HG03039 (cell line): Measurements from ENCODE around the gene ZNF318.
A peak's percentile ranks its signal among the peaks of the same experiment; 100 is the strongest.
"Not testable (repeated sequence)": the region's sequence is repeated elsewhere in the genome, so short reads cannot be mapped to it uniquely, and the experiment has no call there.

Experiments used
- ATAC-seq: cut with Tn5 transposase; IDR thresholded peaks from one replicate; pipeline ENCODE4 v1.9.1; 2021; ENCODE audit warnings: mild to moderate bottlenecking, moderate library complexity; ENCODE audit not compliant: unreplicated experiment

ZNF318 gene, protein sequence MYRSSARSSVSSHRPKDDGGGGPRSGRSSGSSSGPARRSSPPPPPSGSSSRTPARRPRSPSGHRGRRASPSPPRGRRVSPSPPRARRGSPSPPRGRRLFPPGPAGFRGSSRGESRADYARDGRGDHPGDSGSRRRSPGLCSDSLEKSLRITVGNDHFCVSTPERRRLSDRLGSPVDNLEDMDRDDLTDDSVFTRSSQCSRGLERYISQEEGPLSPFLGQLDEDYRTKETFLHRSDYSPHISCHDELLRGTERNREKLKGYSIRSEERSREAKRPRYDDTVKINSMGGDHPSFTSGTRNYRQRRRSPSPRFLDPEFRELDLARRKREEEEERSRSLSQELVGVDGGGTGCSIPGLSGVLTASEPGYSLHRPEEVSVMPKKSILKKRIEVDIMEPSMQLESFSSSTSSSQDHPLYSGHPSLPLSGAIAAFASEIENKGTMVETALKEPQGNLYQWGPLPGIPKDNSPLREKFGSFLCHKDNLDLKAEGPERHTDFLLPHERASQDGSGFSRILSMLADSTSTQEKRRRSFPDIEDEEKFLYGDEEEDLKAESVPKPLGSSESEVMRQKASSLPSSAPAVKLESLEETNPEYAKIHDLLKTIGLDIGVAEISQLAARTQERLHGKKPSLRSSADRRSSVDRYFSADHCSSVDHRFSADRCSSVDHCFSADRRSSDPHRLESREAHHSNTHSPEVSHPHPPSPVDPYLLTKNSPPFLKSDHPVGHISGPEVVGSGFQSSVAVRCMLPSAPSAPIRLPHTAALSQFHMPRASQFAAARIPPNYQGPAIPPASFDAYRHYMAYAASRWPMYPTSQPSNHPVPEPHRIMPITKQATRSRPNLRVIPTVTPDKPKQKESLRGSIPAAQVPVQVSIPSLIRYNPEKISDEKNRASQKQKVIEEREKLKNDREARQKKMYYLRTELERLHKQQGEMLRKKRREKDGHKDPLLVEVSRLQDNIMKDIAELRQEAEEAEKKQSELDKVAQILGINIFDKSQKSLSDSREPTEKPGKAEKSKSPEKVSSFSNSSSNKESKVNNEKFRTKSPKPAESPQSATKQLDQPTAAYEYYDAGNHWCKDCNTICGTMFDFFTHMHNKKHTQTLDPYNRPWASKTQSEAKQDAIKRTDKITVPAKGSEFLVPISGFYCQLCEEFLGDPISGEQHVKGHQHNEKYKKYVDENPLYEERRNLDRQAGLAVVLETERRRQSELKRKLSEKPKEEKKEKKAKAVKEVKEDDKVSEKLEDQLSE (N-terminal part only)

DNA sequence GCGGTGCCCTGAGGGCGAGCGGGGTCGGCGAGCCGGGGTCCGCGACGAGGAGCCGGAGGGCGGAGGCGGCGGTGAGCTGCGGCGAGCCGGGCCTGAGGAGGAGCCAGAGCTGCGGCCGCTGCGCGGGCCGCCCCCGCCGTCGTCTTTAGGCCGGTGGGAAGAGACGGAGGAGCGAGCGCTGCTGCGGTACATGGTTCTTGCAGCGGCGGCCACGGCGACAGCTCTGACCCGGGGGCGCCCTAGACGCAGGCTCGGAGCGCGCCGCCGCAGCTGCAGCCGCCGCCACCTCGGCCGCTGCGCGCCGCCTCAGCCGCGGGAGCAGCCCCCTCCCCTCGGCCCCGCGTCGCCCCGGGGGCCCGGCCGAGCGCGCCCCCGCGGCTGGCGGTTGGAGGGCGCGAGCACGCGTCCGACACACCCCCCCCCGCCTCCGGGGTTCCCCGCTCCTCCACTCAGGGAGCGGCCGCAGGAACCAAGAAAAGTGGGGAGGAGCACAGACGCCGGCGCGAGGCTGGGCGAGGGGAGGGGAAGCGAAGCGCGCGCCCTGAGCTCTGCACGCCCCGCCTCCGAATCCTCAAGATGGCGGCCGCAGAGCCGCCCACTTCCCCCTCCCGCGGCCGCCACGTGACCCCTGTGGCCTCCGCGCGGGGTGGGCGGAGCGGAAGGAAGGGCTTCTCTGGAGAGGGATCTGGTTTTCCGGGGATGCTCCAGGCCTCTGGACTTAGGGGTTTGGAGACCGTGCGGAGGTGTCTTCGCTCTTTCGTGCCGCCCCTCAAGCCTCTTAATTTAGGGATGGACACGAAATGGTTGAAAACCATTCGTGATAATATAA, at the start of gene ZNF318:
ZNF318 (minus strand) TSS at position 474 of the 829 bp plus-strand sequence; CDS start at position 192, 282 bp downstream.
- ATAC-seq = peak; percentile 79

DNA sequence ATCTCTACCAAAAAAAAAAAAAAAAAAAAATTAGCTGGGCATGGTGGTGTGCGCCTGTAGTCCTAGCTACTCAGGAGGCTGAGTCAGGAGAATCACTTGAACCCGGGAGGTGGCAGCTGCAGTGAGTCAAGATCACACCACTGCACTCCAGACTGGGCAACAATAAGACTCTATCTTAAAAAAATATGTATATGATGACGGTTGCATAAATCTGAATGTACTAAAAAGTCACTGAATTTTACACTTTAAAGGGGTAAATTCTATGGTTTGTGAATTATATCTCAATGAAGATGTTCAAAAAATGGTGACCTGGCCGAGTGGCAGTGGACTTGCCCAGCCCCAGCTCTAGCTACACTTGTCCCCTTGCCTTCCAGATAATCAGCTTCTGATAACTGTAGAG, 47.5 kb upstream of the ZNF318 start:
- no peak for ATAC-seq

DNA sequence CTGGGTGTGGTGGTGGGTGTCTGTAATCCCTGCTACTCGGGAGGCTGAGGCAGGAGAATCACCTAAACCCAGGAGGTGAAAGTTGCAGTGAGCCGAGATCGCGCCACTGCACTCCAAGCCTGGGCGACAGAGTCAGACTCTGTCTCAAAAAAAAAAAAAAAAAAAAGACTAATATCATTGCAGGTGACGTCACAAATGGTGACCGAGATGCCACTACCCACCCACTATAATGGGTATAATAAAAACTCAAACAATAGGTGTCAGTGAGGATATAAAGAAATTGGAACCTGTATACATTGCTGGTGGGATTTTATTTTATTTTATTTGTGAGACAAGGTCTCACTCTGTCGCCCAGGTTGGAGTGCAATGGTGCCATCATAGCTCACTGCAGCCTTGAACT, 45.8 kb upstream of the ZNF318 start:
- not testable (repeated sequence) for ATAC-seq

DNA sequence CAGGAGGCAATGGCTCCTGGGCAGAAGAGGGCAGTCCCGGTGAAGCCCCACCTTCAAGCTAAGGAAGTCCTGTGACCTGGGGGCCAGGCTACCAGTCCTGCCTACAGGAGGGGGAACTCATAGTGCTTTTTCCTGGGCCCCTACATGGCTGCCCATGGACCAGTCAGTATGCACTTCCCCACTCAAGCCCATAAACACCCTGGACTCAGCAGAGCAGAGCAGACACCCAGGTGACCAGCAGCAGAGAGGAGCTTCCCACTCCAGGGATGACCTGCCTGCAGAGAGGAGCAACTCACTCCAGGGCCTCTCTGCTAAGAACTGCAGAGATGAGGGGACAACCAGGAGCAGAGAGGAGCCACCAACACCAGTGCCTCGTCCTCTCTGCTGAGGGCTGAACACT, 43.6 kb upstream of the ZNF318 start:
- ATAC-seq = no peak

DNA sequence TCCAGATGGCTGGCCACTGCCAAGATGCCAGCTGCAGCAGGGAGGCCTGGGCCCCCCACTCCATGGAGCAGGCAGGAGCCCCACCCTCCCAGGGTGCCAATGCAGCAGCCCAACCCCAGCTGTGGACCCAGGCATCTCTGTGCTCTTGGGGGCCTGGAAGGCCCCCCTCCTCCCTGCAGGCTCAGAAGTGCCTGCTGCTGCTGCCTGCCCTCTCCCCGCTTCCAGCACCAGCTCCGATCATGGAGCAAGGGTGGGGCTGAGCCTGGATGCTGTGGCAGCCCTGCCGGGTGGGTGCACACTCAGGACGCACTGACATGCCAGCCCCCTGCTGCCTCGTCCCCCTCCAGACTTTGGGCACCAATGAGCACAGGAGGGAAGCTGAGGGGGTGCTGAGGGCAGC, 43.1 kb upstream of the ZNF318 start:
- ATAC-seq = no peak

DNA sequence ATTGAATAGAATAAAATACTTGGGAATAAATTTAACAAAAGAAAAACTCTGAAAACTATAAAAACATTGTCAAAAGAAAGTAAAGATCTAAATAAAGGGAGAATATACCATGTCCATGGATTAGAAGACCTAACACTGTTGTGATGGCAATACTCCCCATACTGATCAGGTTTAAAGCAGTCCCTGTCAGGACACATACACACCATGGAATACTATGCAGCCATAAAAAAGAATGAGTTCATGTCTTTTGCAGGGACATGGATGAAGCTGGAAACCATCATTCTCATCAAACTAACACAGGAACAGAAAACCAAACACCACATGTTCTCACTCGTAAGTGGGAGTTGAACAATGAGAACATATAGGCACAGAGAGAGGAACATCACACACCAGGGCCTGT, 41.3 kb upstream of the ZNF318 start:
- not testable (repeated sequence) for ATAC-seq

DNA sequence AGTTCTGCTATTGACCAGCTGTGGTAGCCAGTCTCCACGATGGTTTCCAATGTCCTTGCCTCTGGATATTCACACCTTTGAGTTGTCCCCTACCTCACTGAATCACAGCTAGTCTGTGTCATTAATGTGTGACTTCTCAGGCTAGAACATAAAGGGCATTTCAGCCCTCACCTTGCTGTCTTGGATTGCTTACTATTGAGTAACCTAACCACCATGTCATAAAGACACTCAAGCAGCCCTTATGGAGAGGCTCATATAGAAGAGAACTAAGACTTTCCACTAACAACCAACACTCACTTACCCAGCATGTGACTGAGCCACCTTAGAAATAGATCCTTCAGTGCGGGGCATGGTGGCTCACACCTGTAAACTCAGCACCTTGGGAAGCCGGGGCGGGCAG, 38.8 kb upstream of the ZNF318 start:
- ATAC-seq = no peak

DNA sequence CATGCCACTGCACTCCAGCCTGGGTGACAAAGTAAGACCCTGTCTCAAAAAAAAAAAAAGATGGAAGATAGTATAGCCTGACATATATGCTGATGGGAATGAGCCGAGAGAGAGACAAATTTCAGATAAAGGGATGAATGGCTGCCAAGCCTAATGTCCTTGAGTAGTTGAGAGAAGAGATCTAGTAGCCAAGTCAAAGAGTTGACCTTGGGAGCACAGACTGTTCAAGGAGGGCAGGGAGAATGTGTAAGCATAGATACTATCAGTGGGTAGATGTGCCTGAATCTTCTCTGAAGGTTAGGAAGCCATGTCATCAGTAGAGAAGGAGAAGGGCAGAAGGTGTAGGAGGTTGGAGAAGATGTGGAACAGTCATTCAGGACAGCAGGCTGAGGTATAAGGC, 37.8 kb upstream of the ZNF318 start:
- no peak for ATAC-seq

DNA sequence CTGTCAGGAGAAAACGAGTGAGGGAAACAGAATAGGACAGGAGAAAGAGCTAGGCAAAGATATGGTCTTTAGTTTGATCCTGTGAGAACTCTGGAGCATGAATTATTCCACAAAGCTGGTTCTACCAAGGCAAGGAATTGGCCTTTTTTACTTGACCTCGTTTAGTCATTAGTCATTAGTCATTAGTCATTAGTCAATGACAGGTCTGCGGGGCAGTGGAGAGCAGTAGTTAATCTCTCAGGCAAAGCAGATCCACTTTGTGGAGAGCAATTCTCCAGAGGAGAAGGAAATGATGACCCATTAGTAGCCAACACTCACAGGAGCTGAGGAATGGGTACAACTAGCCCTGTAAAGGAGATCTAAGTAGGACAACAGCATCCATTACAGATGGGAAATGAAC, 35.9 kb upstream of the ZNF318 start:
- ATAC-seq = no peak

DNA sequence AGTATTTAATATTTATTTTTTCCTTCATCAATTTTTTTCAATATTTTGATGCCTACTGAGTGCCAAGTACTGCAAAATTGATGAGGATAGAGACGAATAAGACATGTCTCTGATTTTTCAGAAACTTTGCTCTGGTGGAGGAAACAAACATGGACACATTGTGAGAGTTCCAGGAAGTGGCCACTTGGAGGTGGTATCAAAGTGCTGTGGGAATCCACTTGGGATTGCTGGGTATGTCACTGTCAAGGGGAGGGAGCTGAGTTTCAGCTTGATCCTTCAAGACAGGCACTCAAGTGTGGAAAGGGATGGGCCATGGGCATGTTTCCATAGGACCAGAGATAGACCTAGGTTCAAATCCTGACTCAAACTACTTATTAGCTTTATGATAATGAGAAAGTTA, 33.4 kb upstream of the ZNF318 start:
- no peak for ATAC-seq

DNA sequence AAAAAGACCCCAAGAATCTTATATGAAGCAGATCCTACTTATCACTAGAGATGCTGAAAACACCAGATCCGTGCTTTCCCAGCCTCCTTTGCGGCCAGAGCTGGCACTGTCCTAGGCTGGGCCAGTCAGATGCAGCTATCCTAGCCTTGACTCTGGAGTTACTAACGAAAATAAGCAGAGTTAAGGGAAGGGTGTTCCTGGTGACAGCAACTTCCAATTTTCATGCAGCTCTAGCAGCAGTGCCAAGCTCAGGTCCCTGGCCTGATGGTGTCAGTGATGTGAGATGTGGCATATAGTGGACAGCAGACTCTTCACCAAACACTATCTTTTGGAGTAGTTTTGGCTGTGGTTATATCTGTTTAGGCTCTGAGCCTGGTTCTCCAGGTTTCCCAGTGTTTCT, 32.3 kb upstream of the ZNF318 start:
- no peak for ATAC-seq

DNA sequence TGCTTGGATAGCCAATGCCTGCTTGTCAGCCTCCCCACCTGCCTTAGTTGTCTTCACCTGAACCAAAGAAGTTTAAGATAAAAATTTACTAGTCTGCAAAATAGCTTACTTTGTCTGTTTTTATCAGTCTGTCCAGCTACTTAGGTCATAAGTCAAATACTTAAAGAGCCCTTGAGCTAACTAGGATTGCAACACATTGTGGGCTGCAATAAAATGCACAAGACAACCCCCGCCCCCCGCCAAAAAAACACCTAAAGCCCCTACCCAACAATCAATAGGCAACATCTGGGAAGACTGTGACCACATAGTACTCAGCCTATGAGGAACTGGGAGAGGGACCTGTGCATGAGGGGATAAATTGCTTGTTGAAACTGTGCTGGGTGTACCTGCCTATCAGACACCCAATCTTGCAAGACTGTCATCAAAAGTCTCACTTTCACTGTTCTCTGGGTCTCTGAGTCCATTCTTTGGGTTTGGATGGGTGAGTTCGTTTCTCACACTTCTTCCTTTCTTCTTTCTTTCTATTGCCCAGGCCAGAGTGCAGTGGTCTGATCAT, 30.6 kb upstream of the ZNF318 start:
- ATAC-seq = no peak

DNA sequence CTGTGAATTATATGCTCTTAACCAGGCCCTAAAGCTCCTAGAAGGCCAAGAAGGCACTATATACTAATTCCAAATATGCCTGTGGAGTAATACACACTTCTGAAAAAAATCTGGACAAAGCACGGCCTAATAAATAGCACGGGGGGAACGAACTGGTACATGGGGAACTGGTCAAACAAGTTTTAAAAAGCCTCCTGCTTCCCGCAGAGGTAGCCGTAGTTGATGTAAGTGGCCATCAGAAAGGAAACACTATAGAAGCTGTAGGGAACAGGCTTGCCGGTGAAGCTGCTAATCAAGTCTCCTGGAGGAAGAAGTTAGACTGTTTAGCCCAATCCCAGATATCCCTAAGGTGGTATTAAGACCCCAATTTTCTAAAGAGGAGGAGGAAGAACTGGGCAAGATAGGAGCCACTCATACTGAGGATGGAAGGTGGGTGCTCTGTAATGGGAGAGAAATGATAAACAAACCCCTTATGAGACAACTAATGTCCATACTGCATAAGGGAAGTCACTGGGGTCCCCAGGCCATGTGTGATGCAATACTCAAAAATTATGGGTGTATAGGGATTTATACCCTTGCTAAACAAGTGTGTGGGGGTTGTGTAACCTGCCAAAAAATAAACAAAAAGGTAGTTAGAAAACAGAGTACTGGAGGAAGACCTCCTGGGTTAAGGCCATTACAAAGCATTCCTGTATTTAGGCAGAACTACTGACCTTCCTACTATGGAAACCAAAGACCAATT, 27.1 kb upstream of the ZNF318 start:
- no peak for ATAC-seq

DNA sequence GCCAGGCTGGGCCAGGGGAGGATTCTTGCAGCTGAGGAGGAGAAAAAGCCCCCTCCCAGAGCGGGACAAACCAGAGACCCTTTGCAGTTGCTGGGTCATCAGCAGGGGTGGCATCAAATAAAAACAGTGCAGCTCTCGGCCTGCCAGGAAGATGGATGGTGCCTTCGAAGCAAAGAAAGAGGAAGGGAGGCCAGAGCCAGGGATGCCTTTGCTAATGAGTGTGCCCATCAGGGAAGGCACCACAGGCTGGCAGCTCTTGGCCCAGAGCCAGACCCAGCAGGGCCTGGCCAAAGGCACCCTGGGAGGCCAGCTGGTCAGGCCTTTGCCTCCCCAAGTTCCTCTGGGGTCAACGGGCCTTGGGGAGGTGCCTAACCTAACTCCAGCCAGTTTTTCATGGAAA, 26.3 kb upstream of the ZNF318 start:
- no peak for ATAC-seq

DNA sequence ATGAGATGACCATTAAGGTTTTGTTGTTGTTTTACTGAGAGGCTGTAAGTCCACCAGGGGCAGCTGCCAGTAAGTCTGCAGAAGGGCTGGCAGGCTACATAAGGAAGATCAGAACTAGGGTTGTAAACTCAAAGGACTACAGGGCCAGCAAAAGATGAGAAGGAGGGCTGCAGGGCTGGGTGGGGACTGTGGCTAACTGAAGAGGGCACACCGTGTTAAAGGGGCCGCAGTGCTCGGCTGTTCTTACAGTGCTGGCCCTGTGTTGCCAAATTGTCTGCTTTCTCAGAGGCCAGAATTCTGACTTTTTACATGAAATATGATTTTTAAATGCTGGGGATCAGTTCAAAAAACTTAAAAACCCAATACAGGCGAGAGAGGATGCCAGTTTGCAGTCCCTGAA, 25.5 kb upstream of the ZNF318 start:
- ATAC-seq = no peak

DNA sequence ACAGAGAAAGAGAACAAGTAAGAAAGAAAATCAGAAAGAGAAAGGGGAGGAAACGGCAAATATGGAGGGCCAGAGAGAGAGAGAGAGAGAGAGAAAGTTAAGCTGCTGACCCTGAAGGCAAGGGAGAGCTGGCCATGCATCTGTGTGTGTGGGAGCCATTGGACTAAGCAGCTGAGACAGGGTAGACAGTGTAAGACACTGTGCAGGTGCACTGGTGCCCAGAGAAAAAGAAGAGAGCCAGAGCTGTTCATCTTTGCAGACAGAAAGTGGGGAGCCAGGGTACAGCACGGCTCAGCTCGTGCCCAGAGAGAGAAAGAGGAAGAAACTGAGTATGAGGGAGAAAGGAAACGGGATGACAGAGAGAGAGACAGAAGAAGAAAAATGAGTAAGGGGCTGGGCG, 24.2 kb upstream of the ZNF318 start:
- no peak for ATAC-seq

DNA sequence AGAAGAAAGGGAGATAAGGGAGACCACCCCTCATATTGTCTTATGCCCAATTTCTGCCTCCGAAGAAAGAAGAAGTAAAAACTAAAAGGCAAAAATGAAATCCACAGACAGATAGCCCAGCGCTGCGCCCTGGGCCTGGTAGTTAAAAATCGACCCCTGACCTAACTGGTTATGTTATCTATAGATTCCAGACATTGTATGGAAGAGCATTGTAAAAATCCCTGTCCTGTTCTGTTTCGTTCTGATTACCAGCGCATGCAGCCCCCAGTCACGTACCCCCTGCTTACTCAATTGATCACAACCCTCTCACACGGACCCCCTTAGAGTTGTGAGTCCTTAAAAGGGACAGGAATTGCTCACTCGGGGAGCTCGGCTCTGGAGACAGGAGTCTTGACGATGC, 23.7 kb upstream of the ZNF318 start:
- not testable (repeated sequence) for ATAC-seq

DNA sequence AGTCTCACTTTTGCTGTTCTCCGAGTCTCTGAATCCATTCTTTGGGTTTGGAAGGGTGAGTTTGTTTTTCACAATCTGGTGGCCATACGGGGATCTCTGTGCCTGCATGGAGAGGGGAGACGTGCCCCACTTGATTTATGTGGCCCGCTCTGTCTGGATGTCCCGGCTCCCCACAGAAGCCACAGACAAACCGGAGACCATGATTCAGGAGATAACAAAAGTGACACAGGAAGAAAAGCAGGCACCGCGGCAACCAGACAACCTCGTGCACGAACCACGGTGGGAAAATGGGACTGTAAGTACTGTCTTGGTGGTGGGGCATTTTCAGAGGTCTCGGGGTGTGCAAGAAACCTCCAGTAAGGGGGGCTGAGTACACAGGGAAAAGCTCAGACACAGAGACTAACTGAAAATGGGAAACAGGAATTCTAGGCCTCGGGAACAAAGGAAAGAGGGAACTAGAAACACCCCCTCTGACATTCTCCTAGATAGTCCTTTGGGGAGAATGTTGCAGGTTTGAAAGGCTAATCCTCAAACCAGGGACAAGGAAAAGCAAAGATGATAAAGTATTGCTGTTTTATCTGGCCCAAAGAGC, 22.1 kb upstream of the ZNF318 start:
- no peak for ATAC-seq
